HG03175 (cell line): Measurements from ENCODE around the gene ANKS6.

Source experiments
- ATAC-seq: cut with Tn5 transposase; IDR thresholded peaks from one replicate; pipeline ENCODE4 v1.9.1; 2021; ENCODE audit warnings: mild to moderate bottlenecking, moderate library complexity; ENCODE audit not compliant: unreplicated experiment

ANKS6 gene

GRCh38 chr9:98740226-98740881, 56.0 kb downstream of the ANKS6 start:
- no peak for ATAC-seq

GRCh38 chr9:98738741-98739140, 57.6 kb downstream of the ANKS6 start:
- no peak for ATAC-seq

- ATAC-seq: no peak
Measured at GRCh38 chr9:98736226-98736625, 60.1 kb downstream of the ANKS6 start.

GRCh38 chr9:98732801-98733200, 63.6 kb downstream of the ANKS6 start:
- no peak for ATAC-seq

GRCh38 chr9:98732091-98732490, 64.3 kb downstream of the ANKS6 start:
- ATAC-seq: no peak

- no peak for ATAC-seq
Measured at GRCh38 chr9:98730871-98731270, 65.5 kb downstream of the ANKS6 start.

GRCh38 chr9:98728500-98728899, 67.9 kb downstream of the ANKS6 start:
- no peak for ATAC-seq

GRCh38 chr9:98727428-98727827, 68.9 kb downstream of the ANKS6 start:
- ATAC-seq: no peak

- no peak for ATAC-seq
Measured at GRCh38 chr9:98726735-98727134, 69.6 kb downstream of the ANKS6 start.

- ATAC-seq: no peak
Measured at GRCh38 chr9:98724810-98725530, 71.4 kb downstream of the ANKS6 start.

- no peak for ATAC-seq
Measured at GRCh38 chr9:98721643-98722042, 74.7 kb downstream of the ANKS6 start.

GRCh38 chr9:98720402-98720801, 76.0 kb downstream of the ANKS6 start:
- ATAC-seq: no peak

GRCh38 chr9:98719055-98719454, 77.3 kb downstream of the ANKS6 start:
- no peak for ATAC-seq

- no peak for ATAC-seq
Measured at GRCh38 chr9:98714833-98715232, 81.5 kb downstream of the ANKS6 start.

- ATAC-seq: no peak
Measured at GRCh38 chr9:98712987-98713386, 83.4 kb downstream of the ANKS6 start.

- no peak for ATAC-seq
Measured at GRCh38 chr9:98709968-98710965, 86.1 kb downstream of the ANKS6 start.

GRCh38 chr9:98708933-98709911, 87.1 kb downstream of the ANKS6 start, which contains the start of gene GABBR2:
GABBR2 (minus strand) TSS chr9:98708935; CDS start chr9:98708737, 198 bp downstream.
- ATAC-seq: no peak

GRCh38 chr9:98708103-98708932, 88.0 kb downstream of the ANKS6 start:
- ATAC-seq: no peak
